CD1c-positive myeloid dendritic cell (primary cell): Measurements from ENCODE around the gene FCMR.
"Not testable (repeated sequence)": the region's sequence is repeated elsewhere in the genome, so short reads cannot be mapped to it uniquely, and the experiment has no call there.

Experiments used
- DNase-seq: peaks from one replicate; pipeline ENCODE4 v3.0.0-alpha.2; 2016; ENCODE audit errors: extremely low spot score

Gene FCMR

DNA sequence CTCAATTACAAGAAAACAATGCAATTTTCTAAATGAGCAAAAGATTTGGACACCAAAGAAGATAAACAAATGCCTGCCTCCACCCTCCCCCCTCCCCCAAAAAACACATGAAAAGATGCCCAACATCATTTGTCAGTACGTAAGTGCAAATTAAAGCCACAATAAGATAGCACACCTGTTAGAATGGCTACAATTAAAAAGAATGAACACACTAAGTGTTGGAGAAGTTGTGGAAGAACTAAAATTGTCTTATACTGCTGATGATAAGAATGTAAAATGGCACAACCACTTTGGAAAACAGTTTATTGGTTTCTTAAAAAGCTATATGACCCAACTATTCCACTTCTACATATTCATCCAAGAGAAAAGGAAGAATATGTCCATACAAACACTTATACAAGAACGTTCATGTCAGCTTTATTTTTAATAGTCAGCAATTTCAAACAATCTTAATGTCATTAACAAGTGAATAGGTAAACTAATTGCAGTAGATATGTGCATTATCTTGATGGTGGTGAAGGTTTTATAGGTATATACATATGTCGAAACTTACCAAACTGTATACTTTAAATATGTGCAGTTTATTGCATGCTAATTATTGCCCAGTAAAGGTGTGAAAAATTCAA, 45.9 kb downstream of the FCMR start:
- DNase-seq: no peak

DNA sequence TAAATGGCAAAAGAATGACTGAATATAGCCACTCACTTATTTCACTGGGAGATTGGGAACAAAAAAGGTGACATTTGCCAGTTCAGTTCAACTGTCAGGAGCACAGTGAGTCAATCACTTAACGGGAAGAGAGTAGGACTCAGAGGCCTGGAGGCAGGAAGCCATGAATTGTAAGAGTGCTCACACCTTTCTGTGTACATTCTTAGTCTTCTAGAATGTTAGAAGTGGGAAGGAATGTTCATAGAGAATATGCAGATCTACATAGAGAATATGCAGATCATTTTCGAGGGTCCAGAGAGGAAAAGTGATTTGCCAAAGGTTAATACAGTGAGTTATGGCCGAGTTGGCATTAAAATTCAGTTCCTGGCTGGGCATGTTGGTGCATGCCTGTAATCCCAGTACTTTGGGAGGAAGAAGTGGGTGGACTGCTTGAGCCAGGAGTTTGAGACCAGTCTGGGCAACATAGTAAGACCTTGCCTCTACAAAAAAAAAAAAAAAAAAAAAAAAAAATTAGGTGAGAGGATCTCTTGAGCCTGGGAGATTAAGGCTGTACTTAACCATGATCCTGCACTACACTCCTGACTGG, 48.0 kb downstream of the FCMR start:
- DNase-seq: no peak

DNA sequence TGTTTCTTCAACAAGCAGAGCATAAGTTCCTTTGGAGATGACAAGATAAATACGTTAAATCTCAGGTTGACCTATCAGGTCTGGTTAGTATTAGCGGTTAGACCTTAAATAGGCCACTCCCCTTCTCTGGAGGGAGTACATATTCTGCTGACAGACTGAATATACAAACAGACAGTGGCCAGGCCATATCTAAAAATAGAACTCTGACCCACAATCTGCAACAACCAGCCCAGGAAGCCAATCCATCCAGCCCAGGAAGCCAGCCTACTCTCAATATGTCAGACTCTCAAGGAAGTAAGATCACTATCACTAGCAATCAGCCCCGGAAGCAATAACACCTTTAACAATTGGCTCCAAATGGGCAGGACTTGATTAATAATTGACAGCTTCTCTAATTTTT, 49.6 kb downstream of the FCMR start:
- no peak for DNase-seq

DNA sequence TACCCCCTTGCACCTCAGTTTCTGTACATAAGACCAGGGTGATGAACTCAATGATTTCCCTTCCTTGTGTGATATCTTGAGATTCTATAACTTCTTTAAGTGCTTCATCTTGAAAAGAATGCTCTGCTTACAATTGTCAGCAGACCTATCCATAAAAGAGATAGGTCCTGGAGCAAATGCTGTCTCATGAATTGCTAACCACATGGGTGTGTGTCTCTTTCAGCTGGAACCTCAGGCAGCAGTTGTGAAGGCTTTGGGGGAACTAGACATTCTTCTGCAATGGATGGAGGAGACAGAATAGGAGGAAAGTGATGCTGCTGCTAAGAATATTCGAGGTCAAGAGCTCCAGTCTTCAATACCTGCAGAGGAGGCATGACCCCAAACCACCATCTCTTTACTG, 53.5 kb downstream of the FCMR start:
- DNase-seq: no peak

DNA sequence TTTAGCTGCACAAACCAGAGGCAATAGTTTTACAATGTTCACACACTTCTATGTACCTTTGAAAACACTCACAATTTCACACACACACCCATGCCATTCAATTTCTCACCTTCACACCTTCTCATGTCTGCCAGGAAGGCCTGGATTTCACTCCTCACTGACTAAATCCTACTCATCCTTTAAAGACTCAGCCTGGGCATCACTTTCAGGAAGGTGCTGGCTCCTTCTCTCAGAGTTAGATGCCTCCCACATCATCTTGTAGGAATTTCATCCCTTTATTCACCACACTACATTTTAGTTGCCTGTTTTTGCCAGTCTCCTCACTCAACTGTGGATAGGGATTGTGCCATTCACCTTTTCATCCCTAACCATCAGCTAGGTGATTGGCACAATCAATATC, 54.0 kb downstream of the FCMR start:
- no peak for DNase-seq

DNA sequence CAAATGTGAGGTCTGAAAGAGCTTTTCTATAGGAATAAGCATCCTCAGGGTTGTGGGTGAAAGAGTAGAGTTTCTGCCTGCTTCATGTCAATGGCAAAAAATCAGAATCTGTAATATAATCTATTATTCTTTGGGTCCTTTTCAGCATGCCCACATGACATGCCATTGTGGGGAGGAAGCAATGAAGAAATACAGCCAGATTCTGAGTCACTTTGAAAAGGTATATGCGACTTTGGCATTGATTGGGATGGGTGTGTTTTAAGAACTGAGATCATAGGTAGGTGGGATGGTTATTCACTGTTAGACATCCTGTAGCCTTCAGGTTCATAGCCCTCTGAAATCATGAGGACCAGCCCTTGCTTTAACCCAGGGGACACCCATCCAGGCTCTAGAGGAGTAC, 54.5 kb downstream of the FCMR start:
- no peak for DNase-seq

DNA sequence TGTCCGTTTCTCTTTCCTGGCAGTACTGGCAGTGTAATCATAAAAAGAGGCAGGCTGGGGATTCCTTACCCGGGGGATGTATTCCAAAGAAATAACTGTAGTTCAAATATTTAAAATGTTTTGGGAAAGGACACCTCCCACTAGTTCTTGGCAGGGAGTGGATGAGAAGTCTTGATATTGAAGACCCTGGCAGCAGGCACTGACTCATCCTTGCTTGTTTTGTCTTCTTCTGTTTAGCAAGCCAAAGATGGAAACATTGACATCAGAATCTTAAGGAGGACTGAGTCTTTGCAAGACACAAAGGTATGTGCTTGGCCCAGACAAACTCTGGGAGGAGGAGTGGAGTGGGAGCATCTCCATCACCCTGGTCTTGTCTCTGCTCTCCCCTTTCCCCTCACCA, 55.7 kb downstream of the FCMR start:
- DNase-seq: no peak

DNA sequence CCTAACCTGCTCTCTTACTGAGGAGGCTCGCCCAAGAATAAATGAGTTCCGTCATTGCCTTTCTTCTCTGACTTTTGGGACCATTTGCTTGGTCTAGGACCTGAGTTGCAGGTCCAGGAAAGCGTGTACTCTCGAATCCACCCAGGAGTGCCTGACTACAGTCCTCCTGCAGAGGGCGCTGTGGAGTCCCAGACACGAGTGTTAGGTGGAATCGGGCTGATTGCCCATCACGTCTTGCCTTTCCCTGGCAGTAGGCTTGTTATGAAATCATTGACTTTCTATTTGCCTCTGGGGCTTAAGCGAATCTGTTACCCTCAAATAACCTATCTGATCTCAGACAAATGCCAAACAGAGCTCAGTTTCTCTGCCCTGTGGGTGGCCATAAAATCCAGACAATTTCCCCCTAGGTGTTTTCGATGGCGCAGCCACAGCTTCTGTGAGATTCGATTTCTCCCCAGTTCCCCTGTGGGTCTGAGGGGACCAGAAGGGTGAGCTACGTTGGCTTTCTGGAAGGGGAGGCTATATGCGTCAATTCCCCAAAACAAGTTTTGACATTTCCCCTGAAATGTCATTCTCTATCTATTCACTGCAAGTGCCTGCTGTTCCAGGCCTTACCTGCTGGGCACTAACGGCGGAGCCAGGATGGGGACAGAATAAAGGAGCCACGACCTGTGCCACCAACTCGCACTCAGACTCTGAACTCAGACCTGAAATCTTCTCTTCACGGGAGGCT, 56.6 kb downstream of the FCMR start, which contains the start of gene IL20:
TSS of gene IL20 (plus strand) at position 685 of the 733 bp plus-strand sequence. CDS start 230 bp downstream, outside the sequence.
- peak; percentile 89 for DNase-seq

DNA sequence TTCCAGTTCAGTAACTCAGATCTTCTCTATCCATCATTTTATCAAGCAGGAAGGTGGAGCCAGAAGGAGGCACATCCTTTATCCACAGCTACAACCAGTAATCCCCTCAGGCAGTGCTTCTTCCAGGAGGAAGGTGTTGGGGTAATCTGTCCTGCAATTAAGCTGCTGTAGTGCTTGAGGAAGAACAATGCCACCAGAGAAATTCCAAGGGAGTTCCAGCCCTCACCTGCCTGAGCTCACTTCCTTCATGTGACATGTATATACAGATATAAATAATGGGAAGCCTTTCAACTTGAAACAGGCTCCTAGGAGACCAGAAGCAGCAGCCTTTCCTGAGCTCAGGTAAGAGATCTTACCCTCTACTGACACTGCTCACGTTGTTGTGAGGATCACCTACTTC, 58.5 kb downstream of the FCMR start:
- no peak for DNase-seq

DNA sequence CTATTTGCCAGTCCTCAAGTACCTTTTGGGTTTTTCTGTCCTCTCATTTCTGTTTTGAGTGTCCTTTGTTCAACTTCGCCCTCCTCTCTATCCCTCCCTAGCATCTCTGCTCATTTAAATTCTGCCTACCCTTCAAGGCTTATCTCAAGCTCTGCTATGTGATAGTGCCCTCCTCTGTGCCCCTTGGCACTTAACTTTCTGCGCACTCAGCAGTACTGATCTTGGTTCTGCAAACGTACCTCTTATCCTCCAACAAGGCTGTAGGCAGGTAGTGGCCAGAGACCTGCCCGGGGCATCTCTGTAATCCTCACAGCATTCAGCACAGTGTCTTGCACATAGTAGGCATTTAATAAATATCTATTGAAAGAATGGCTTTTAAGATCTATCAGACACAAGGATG, 61.6 kb downstream of the FCMR start:
- no peak for DNase-seq

DNA sequence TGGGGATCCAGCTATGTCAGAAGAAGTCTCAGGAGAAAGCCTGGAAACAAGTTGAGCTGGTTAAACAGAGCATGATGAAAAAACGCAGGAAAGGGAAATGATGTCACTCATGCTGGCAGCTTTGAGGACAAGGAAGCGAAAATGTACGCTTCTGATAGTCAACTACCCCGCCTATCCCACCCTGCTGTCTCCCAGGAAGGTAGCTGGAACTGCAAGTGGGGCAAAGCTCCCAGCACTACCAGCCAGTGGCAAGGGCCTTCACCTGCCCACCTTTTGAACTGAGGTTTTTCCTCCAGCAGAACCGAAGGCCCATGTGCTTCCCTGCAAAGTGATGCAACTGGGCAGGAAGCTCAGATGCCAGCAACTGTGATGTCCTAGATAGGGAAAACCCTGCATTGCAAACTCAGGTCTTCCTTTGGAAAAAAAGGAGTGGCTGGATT, 62.6 kb downstream of the FCMR start:
- peak; percentile 83 for DNase-seq

DNA sequence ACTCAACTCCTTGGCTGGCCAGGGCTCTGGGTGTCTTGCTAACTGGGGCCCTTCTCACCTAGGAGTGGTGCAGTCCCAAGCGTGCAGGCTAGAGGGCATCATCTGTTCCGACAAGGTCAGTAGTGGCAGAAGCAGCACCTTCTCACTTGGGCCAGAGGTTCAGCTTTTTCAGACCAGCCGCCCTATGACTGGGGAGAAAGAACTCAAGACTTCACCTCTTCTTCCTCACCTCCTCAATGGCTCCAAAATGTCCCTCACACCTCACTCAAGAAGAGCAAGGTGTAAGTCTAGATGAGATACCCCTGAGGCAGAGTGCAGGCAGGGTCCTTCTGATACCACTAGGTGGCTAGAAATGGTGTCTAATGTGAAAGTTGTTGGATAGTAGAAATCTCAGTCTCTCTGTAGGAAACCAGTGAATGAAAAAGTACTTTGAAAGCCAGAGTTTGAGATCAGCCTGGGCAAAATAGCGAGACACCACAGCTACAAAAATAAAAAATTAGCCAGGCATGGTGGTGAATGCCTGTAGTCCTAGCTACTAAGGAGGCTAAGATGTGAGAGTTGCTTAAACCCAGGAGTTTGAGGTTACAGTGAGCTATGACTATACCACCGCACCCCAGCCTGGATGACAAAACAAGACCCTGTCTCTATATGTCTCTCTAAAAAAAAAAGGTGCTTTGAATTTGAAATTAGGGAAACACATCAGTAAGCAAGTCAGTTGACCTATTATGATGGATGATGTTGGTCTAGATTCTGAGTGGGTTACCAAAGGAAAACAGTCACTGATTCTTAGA, 64.9 kb downstream of the FCMR start:
- no peak for DNase-seq

DNA sequence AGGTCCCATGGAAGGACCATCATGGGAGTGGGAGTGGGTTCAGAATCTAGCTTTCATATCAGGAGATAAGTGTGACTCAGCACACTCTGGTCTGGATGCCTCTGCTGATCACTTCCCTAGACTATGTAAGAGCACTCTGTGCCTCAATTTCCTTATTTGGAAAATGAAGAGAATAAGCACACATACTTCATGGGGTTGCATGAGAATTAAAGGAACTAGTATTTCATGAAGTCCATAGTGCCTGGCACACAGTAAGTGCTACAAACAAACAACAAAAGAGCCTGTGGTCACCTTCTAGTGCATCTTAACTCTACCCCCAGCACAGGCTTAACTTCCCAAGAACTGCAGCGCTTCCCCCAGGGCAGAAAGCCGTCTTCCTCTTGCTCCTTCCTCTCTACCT, 65.9 kb downstream of the FCMR start:
- peak; percentile 81 for DNase-seq

DNA sequence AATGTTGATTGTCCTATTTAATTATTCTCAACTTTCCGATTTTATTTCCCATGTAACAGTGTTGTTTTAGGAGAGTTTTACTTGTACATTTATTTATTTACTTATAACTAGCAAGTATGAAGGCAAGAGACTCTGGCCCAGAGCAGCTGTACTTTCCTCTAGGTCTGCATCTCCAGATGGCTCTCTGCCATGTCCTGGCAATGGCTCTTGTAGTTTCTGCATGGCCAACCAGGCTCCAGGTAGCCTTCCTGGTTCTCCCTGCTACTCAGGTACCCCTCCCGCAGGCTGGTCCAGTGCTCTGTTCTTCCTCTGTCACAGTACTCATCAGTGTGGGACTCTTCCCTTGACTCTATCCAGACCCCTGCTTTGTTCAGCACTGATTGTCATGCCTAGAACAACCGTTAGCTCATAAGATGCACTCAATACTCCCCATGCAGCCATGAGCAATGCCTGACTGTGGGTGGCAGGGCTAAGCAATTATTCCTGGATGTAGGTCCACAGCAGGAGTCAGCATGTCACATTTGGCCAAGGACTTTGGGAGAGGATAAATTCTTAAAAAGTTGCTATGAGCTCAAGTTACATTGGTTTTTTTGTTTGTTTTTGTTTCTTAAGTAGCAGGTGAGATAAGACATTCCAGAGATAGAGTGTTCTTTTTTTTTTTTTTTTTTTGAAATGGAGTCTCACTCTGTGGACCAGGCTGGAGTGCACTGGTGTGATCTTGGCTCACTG, 67.2 kb downstream of the FCMR start:
- no peak for DNase-seq

DNA sequence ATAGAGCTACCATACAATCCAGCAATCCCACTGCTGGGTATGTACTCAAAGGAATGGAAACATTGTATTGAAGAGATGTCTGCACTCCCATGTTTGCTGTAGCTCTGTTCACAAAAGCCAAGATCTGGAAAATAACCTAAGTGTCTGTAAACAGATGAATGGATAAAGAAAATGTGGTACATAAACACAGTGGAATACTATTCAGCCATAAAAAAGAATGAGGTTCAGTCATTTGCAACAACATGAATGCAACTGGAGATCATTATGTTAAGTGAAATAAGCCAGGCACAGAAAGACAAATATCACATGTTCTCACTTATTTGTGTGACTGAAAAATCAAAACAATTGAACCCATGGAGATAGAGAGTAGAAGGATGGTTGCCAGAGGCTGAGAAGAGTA, 68.0 kb downstream of the FCMR start:
- not testable (repeated sequence) for DNase-seq
